H1 (cell line): ENCODE data around the gene PLCB2. TPM values are rescaled to one million over a fixed set of nuclear protein-coding genes. Genes with fewer than 3 reads are reported as not detected.

Experiments used
- CTCF ChIA-PET: fragments of 300-600 bp; sonication (Branson Sonifier 250); formaldehyde crosslinking; loops from one replicate; lab custom pipeline; 2021; ENCODE audit not compliant: partially characterized antibody; lab: Charles Lee
- POLR2A ChIA-PET: fragments of 300-600 bp; sonication (Branson Sonifier 250); formaldehyde crosslinking; loops from one replicate; lab custom pipeline; 2021; ENCODE audit warnings: inconsistent platforms; ENCODE audit not compliant: partially characterized antibody; lab: Charles Lee
- DNase-seq, 2 experiments: peaks; one replicate each; pipeline versions ENCODE4 v3.0.0 to v3.0.0-alpha.2; 2010 to 2022; ENCODE audit warnings: low spot score in 2 of 2, low read depth in 1 of 2, mixed read lengths in 1 of 2
- FAIRE-seq: peaks from 2 replicates; lab custom pipeline; 2011; peaks lifted over from hg19 to GRCh38; lab: Jason Lieb, UNC
- H2AFZ ChIP-seq: 2 replicates; pipeline ENCODE4 v1.8.1; 2012; ENCODE audit warnings: low read length, inconsistent platforms
- H2AK5ac ChIP-seq: 2 replicates; pipeline ENCODE4 v1.6.1; 2013; ENCODE audit warnings: low read depth, low read length
- H2BK120ac ChIP-seq: replicated peaks from 2 replicates; pipeline ENCODE3; 2013; ENCODE audit warnings: low read depth, low read length, inconsistent platforms
- H2BK12ac ChIP-seq: 2 replicates; pipeline ENCODE4 v1.6.1; 2013; ENCODE audit warnings: low read depth, low read length
- H2BK15ac ChIP-seq: 2 replicates; pipeline ENCODE4 v1.6.1; 2013; ENCODE audit warnings: low read length
- H2BK20ac ChIP-seq: 2 replicates; pipeline ENCODE4 v1.6.1; 2013; ENCODE audit warnings: low read length
- H2BK5ac ChIP-seq: 2 replicates; pipeline ENCODE4 v1.6.1; 2013; ENCODE audit warnings: low read depth, low read length
- H3K14ac ChIP-seq: 2 replicates; pipeline ENCODE4 v1.6.1; 2013; ENCODE audit warnings: inconsistent platforms; ENCODE audit not compliant: insufficient read length
- H3K18ac ChIP-seq: 2 replicates; pipeline ENCODE4 v1.6.1; 2013; ENCODE audit warnings: low read length; ENCODE audit errors: extremely low read depth
- H3K23ac ChIP-seq: 2 replicates; pipeline ENCODE4 v1.6.1; 2013; ENCODE audit warnings: inconsistent platforms; ENCODE audit not compliant: insufficient read length
- H3K23me2 ChIP-seq: 2 replicates; pipeline ENCODE4 v1.6.1; 2013; ENCODE audit warnings: low read depth, low read length
- H3K27ac ChIP-seq: 2 replicates; pipeline ENCODE4 v1.6.1; 2011; ENCODE audit warnings: low read depth, low read length, inconsistent platforms
- H3K27me3 ChIP-seq, 4 experiments: replicated peaks in 1 of 4; 1 replicate in 1 of 4; 2 replicates in 3 of 4; pipeline versions ENCODE4 v1.6.1 to v1.8.1; 2011 to 2013; ENCODE audit warnings: low read length in 3 of 4, mild to moderate bottlenecking in 3 of 4, inconsistent platforms in 2 of 4, mixed read lengths in 2 of 4, moderate library complexity in 1 of 4; ENCODE audit not compliant: control insufficient read depth in 3 of 4, insufficient read depth in 3 of 4; ENCODE audit errors: extremely low read depth in 1 of 4
- H3K36me3 ChIP-seq, 4 experiments: 2 replicates each; pipeline versions ENCODE4 v1.6.1 to v1.8.1; 2011 to 2013; ENCODE audit warnings: mild to moderate bottlenecking in 4 of 4, low read length in 3 of 4, moderate library complexity in 2 of 4, control low read depth in 1 of 4, inconsistent platforms in 1 of 4; ENCODE audit not compliant: insufficient read depth in 4 of 4, control insufficient read depth in 2 of 4
- H3K4ac ChIP-seq: replicated peaks from 2 replicates; pipeline ENCODE3; 2013; ENCODE audit warnings: low read length, low read depth, mixed read lengths, inconsistent platforms; ENCODE audit not compliant: insufficient read length
- H3K4me1 ChIP-seq, 4 experiments: replicated peaks in 1 of 4; 1 replicate in 1 of 4; 2 replicates in 3 of 4; pipeline versions ENCODE4 v1.6.1 to v1.8.1; 2011 to 2013; ENCODE audit warnings: low read length in 3 of 4, inconsistent platforms in 2 of 4, mixed read lengths in 1 of 4; ENCODE audit not compliant: insufficient read depth in 4 of 4, control insufficient read depth in 3 of 4
- H3K4me2 ChIP-seq, 2 experiments: 2 replicates each; pipeline versions ENCODE4 v1.6.1 to v1.8.1; 2011 to 2013; ENCODE audit warnings: low read depth in 2 of 2, low read length in 2 of 2, control low read depth in 1 of 2, inconsistent platforms in 1 of 2, mild to moderate bottlenecking in 1 of 2; ENCODE audit not compliant: insufficient read depth in 1 of 2
- H3K4me3 ChIP-seq, 4 experiments: fragments of 200-600, 300-600 bp in 1 of 4; sonication (generic), shearing (Covaris generic), sonication (Bioruptor Twin) in 1 of 4; 2 replicates each; pipeline versions ENCODE4 v1.5.1 to v1.8.1; 2011 to 2016; ENCODE audit warnings: low read length in 4 of 4, low read depth in 3 of 4, control low read depth in 2 of 4, inconsistent platforms in 2 of 4, mild to moderate bottlenecking in 2 of 4, mixed read lengths in 1 of 4, moderate library complexity in 1 of 4; ENCODE audit not compliant: insufficient read depth in 2 of 4; ENCODE audit errors: extremely low read depth in 1 of 4
- H3K56ac ChIP-seq: replicated peaks from 2 replicates; pipeline ENCODE3; 2013; ENCODE audit warnings: low read depth, mild to moderate bottlenecking, mixed read lengths, low read length, inconsistent platforms; ENCODE audit not compliant: insufficient read length
- H3K79me1 ChIP-seq: 2 replicates; pipeline ENCODE4 v1.6.1; 2013; ENCODE audit warnings: low read depth, low read length, control low read depth
- H3K79me2 ChIP-seq, 2 experiments: 2 replicates each; pipeline versions ENCODE4 v1.6.1 to v1.8.1; 2012 to 2013; ENCODE audit warnings: low read length in 2 of 2, mild to moderate bottlenecking in 2 of 2, inconsistent platforms in 1 of 2; ENCODE audit not compliant: insufficient read depth in 2 of 2, control insufficient read depth in 1 of 2
- H3K9ac ChIP-seq, 4 experiments: replicated peaks in 1 of 4; 1 replicate in 1 of 4; 2 replicates in 3 of 4; pipeline versions ENCODE4 v1.6.1 to v1.8.1; 2011 to 2013; ENCODE audit warnings: low read depth in 3 of 4, low read length in 3 of 4, control low read depth in 2 of 4, mild to moderate bottlenecking in 2 of 4, moderate library complexity in 2 of 4, inconsistent platforms in 1 of 4; ENCODE audit errors: extremely low read depth in 1 of 4
- H3K9me3 ChIP-seq, 2 experiments: 2 replicates each; pipeline versions ENCODE4 v1.6.1 to v1.8.1; 2012 to 2013; ENCODE audit warnings: mild to moderate bottlenecking in 2 of 2, moderate library complexity in 2 of 2, control low read depth in 1 of 2, inconsistent platforms in 1 of 2, low read depth in 1 of 2, low read length in 1 of 2, mixed read lengths in 1 of 2; ENCODE audit not compliant: insufficient read depth in 2 of 2
- H4K20me1 ChIP-seq, 2 experiments: replicated peaks in 1 of 2; 2 replicates each; pipeline versions ENCODE3 to v1.8.1; 2011 to 2013; ENCODE audit warnings: inconsistent platforms in 2 of 2, low read length in 2 of 2, mild to moderate bottlenecking in 1 of 2; ENCODE audit not compliant: insufficient read depth in 2 of 2, control insufficient read depth in 1 of 2
- H4K5ac ChIP-seq: 2 replicates; pipeline ENCODE4 v1.6.1; 2013; ENCODE audit warnings: low read length, low read depth, mixed read lengths, inconsistent platforms; ENCODE audit not compliant: insufficient read length
- H4K8ac ChIP-seq: 2 replicates; pipeline ENCODE4 v1.8.0; 2013; ENCODE audit warnings: mild to moderate bottlenecking, moderate library complexity, low read length, inconsistent platforms; ENCODE audit not compliant: insufficient read depth; ENCODE audit errors: extremely low read depth
- H4K91ac ChIP-seq: replicated peaks from 2 replicates; pipeline ENCODE3; 2013; ENCODE audit warnings: low read length, mixed read lengths, inconsistent platforms; ENCODE audit not compliant: insufficient read length
- EGR1 ChIP-seq: IDR thresholded peaks from 2 replicates; pipeline ENCODE4 v1.6.1; 2011; ENCODE audit warnings: low read depth, low read length, borderline replicate concordance
- GABPA ChIP-seq: IDR thresholded peaks from 2 replicates; pipeline ENCODE4 v1.6.1; 2011; ENCODE audit warnings: mild to moderate bottlenecking, low read length, moderate library complexity, borderline replicate concordance; ENCODE audit not compliant: insufficient read depth
- GTF2F1 ChIP-seq: IDR thresholded peaks from 2 replicates; pipeline ENCODE4 v1.6.1; 2012; ENCODE audit warnings: low read depth, low read length, improper control_type of control experiment, borderline replicate concordance
- HDAC6 ChIP-seq: IDR thresholded peaks from one replicate; pipeline ENCODE4 v1.7.1; 2012; ENCODE audit warnings: low read depth, mild to moderate bottlenecking, inconsistent platforms, low read length, moderate library complexity
- JUND ChIP-seq: IDR thresholded peaks from 2 replicates; pipeline ENCODE4 v1.6.1; 2011; ENCODE audit warnings: mild to moderate bottlenecking, improper control_type of control experiment, low read length
- KDM4A ChIP-seq: IDR thresholded peaks from one replicate; pipeline ENCODE4 v1.7.1; 2012; ENCODE audit warnings: low read depth, mild to moderate bottlenecking, moderate library complexity, low read length, inconsistent platforms; ENCODE audit not compliant: severe bottlenecking
- RBBP5 ChIP-seq: IDR thresholded peaks from 2 replicates; pipeline ENCODE4 v1.7.1; 2012; ENCODE audit warnings: low read depth, mild to moderate bottlenecking, inconsistent platforms, low read length, moderate library complexity, borderline replicate concordance
- TAF1 ChIP-seq: IDR thresholded peaks from 2 replicates; pipeline ENCODE4 v1.6.1; 2011; ENCODE audit warnings: mild to moderate bottlenecking, low read depth, low read length
- YY1 ChIP-seq: IDR thresholded peaks from 2 replicates; pipeline ENCODE4 v1.6.1; 2011; ENCODE audit warnings: low read depth, mild to moderate bottlenecking, low read length
- WGBS, 2 experiments: shearing (Covaris generic) in 1 of 2; methylation state at CpG; one replicate each; pipeline versions ENCODE4 v1.1.6 to v1.1.7; 2013 to 2015; ENCODE audit warnings: low lambda C conversion rate in 2 of 2, mixed read lengths in 2 of 2, inconsistent platforms in 1 of 2, low coverage in 1 of 2, missing lambda C conversion rate in 1 of 2; ENCODE audit not compliant: insufficient replicate concordance in 2 of 2, insufficient coverage in 1 of 2, insufficient read length in 1 of 2; ENCODE audit errors: extremely low coverage in 1 of 2, missing lambda C conversion rate in 1 of 2; 5-methylcytosine and 5-hydroxymethylcytosine counted together
- polyA plus RNA-seq, 7 experiments: library from polyadenylated mRNA; depleted of rRNA in 3 of 7; stranded (reverse) in 5 of 7; unstranded in 2 of 7; fragments of >200 nt in 5 of 7; fragments of 200-250 nt in 2 of 7; gene quantifications; 1 replicate in 5 of 7; 2 replicates in 1 of 7; 4 replicates in 1 of 7; pipeline versions ENCODE4 v1.2.1 to v1.2.3, GENCODE V29; 2011 to 2013; ENCODE audit warnings: missing spikeins in 2 of 7, mixed read lengths in 2 of 7
- total RNA-seq: library from RNA; stranded (reverse); fragmentation: NEBNext Ultra II Directional; extraction: Animal tissue kit (Norgen Biotek cat#: 25700); gene quantifications from 2 replicates; pipeline ENCODE4 v1.2.1, GENCODE V29; 2021

Gene PLCB2
- total and polyA plus RNA-seq, 2 of the 8 experiments (the other 6 are each of a cell fraction or from before 2014, with no cell fraction given), result 7.2 to 8.4 TPM

- ChIA-PET POLR2A (interaction anchor here (0.7 to 5.6 kb wide), 11 partner anchors 8 to 116 kb away, joined by 3 to 66 read pairs (median 5); partner anchors contain the start of gene CCDC9B), CTCF (interaction anchor here (1.4 to 23.9 kb wide), 6 partner anchors 14 to 48 kb away, joined by 3 to 584 read pairs (median 139); partner anchors contain the start of gene CCDC9B)
- Histone ChIP-seq H2BK20ac (no peak overlapping the region), H3K4me2 (peak overlapping the region; percentile 79 to 82), H3K18ac (peak overlapping the region; percentile 43), H2AFZ (no peak overlapping the region), H3K56ac (peak overlapping the region; percentile 13), H3K9ac (peak overlapping the region; percentile 44 to 59 (median 52); a peak in 4 of 7 replicates), H2BK5ac (no peak overlapping the region), H3K79me2 (peaks cover 0 to 14% of the 10 kb centered on the region in 2 experiments; a peak in 3 of 4 replicates), H4K8ac (no peak overlapping the region), H3K9me3 (no peaks in the 10 kb centered on the region), H3K4ac (no peak overlapping the region), H3K14ac (no peak overlapping the region), H2BK12ac (no peak overlapping the region), H4K5ac (no peak overlapping the region), H3K4me3 (peak overlapping the region; percentile 62 to 79 (median 70)), H3K36me3 (peaks cover 0 to 6% (median 0%) of the 10 kb centered on the region in 4 experiments; a peak in 3 of 8 replicates), H4K91ac (no peak overlapping the region), H3K4me1 (peaks cover 23 to 48% (median 35%) of the 10 kb centered on the region in 4 experiments), H3K27me3 (peaks cover 0 to 20% (median 9%) of the 10 kb centered on the region in 4 experiments; a peak in 4 of 7 replicates), H2BK120ac (no peak overlapping the region), H2BK15ac (no peak overlapping the region), H3K79me1 (no peaks in the 10 kb centered on the region; the same call in 1 of the 2 replicates), H2AK5ac (no peak overlapping the region), H3K23me2 (peaks cover 13% of the 10 kb centered on the region), H4K20me1 (no peaks in the 10 kb centered on the region), H3K27ac (no peak overlapping the region), H3K23ac (no peak overlapping the region)
- peak in 1 of 2 experiments; percentile 71 for DNase-seq
- FAIRE-seq, result no peak
- WGBS, 2 experiments, result 1% methylated on average over 83 of the region's 101 CpGs; no CpG with 5 or more reads in 1 of the 2 experiments
- no peak for TF ChIP-seq GABPA
- 0 out of 2 replicates have a peak, but pooled peaks have one; percentile 20 for TF ChIP-seq RBBP5
- TF ChIP-seq JUND, result no peak
- 0 out of 2 replicates have a peak, but pooled peaks have one; percentile 3 for TF ChIP-seq TAF1
- peak; percentile 76; the same call in 1 of the 2 replicates for TF ChIP-seq YY1
- peak; percentile 87 for TF ChIP-seq KDM4A
- no peak for TF ChIP-seq HDAC6
- no peak for TF ChIP-seq GTF2F1
- TF ChIP-seq EGR1, result no peak
Observed at GRCh38 chr15:40323953-40324937, 16.5 kb upstream of the PLCB2 start.
